D341Med (cell line): Measurements from ENCODE around the gene JPT1.
"Not testable (repeated sequence)": the region's sequence is repeated elsewhere in the genome, so short reads cannot be mapped to it uniquely, and the experiment has no call there.

ENCODE experiments used
- DNase-seq: peaks from one replicate; pipeline ENCODE4 v3.0.0; 2012; ENCODE audit warnings: low spot score

The JPT1 gene

GRCh38 chr17:75154195-75155106 is at the start of gene JPT1:
JPT1 (minus strand) TSS chr17:75154512; CDS start chr17:75154397, 115 bp downstream.
- peak; percentile 100 for DNase-seq

- no peak for DNase-seq
These were observed 45.7 kb upstream of the JPT1 start for GRCh38 chr17:75199886-75200618.

GRCh38 chr17:75194879-75195278 is 40.6 kb upstream of the JPT1 start:
- DNase-seq: no peak

GRCh38 chr17:75191584-75191983 is 37.3 kb upstream of the JPT1 start:
- DNase-seq: no peak

DNA sequence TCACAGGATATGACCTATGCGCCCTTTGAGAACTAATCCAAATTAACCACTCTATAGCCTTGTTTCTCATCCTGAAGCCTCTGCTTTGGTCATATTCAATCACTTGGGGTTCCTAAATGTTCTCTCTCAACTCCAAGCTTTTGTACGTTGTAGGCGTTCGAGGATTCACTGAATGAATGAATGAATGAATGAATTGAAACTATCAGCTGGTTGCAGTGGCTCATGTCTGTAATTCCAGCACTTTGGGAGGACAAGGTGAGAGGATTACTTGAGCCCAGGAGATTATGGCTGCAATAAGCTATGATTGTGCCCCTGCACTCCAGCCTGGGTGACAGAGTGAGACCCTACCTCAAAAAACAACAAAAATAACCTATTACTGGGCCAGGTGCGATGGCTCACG is 34.3 kb upstream of the JPT1 start:
- DNase-seq: no peak

DNA sequence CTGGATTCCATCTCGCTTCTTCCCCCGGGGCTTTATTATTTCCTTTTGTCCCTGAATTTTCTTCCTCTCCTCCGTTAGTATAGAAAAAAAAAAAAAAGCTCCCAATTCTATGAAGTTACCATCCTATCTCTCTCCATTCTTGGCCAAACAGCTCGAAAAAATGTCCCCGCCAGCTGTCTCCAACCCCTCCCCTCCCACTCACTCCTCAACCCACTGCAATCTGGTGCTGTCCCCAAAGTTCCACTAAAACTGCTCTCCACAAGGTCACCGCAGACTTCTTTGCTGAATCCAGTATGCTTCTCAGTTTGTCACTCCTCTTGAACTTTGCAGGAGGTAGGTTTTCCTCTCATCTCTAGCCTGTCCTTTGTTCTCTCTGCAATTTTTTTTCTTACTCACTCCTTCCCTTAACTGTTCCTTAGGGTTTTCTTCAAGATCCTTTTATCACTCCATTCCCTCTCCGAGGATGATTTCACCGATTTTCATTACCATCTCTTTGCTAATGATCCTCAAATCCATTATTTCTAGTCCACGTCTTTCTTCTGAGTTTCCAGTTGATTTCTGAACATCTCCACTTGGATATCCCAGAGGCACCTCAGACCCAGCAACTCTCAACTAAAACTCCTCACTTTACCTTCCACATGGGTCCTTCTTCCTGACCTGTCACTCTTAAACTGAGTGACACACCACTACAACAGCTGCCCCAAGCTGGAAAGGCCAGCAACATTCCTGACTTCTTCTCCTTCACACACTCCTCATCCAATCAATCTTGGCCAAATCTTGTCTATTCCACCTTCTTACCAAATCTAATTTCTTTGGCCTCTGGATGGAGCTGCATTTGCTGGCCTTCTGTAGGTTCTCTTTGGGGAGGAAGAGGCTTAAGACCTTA is 29.9 kb upstream of the JPT1 start:
- DNase-seq: no peak

GRCh38 chr17:75182569-75183436 is 28.5 kb upstream of the JPT1 start, which contains the start of gene SUMO2:
SUMO2 (minus strand) TSS chr17:75182959; CDS start chr17:75182834, 125 bp downstream.
- peak; percentile 100 for DNase-seq

DNA sequence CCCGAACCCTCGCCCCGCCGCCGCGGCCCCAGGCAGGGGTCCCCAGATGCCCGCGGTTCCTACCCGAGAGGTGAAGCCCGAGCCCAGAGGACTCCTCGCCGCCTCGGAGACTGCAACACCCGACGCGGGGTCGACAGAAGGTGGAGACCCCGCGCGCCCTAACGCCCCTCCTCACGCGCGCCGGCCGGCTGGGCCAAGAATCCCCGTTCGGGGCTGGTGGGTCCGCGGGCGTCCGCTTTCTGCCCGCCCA is 27.9 kb upstream of the JPT1 start:
- DNase-seq: no peak

DNA sequence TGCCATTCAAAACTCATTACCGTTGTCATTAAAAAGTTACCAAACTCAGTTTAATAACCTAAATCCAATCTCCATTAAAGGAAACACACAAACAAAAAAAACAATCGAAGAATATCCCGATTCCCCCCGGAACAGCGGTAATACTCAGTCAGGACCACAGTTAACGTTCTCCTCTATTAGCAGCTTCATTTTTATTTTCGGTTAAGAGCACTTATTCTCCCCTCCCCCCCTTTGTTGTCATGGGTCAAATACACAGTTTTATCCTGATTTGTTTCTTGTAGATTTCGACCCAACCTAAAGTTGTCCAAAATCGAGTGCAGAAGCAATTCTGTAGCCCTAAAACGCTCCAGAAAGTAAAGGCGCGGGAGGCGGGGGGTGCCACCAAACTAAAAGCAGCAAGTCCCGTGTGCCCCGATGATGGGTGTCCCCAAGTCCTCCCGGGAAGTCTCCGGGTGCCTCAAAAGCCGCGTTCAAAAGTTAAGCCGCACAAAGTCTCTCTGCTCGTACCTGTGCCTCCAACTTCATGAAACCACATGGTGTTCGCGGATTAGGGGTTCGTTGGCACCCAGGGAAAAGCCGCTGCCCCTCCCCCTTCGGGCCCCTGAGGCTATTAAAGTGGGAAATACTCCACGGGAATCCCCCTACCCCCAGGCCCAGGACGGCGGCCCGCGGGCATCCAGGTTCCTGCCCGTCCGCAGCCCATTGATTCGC is 27.5 kb upstream of the JPT1 start:
- DNase-seq: no peak

DNA sequence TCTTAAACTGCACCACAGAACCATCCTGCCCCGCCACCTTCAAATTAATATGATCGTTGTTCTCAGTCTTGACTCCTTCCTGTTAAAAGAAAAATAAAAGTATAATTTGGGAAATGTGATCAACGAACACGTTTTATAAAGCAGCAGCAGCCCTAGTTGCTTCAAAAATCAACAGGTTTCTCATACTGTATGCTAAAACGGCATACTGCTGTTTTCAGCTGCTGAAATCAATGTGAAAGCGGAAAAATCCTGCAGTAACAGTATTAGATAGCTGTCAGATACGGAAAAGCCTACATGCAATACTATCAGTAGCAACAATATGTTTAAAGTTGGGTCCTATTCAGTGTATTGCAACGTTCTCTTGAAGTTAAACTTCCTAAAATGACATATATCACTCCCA is 26.8 kb upstream of the JPT1 start:
- DNase-seq: no peak

DNA sequence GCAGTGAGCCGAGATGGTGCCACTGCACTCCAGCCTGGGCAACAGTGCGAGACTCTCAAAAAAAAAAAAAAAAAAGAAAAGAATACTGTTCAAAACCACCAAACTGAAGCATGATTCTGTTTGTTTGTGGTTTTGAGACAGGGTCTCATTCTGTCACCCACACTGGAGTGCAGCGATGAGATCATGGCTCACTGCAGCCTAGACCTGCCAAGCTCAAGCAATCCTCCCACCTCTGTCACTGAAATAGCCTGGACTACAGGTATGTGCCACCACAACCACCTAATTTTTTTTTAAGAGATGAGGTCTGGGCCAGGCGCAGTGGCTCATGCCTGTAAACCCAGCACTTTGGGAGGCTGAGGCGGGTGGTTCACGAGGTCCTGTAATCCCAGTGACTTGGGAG is 24.1 kb upstream of the JPT1 start:
- no peak for DNase-seq

GRCh38 chr17:75176625-75177024 is 22.3 kb upstream of the JPT1 start:
- DNase-seq: no peak

DNA sequence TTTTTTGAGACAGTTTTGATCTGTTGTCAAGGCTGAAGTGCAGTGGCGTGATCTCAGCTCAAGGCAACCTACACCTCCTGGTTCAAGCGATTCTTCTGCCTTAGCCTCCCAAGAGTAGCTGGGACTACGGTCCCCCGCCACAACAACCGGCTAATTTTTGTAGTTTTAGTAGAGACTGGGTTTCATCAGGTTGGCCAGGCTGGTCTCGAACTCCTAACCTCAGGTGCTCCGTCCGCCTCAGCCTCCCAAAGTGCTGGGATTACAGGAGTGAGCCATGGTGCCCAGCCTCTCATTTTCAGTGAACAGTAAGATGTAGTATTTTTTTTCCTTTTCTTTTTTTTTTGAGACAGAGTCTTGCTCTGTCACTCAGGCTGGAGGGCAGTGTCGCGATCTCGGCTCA is 20.7 kb upstream of the JPT1 start:
- no peak for DNase-seq

DNA sequence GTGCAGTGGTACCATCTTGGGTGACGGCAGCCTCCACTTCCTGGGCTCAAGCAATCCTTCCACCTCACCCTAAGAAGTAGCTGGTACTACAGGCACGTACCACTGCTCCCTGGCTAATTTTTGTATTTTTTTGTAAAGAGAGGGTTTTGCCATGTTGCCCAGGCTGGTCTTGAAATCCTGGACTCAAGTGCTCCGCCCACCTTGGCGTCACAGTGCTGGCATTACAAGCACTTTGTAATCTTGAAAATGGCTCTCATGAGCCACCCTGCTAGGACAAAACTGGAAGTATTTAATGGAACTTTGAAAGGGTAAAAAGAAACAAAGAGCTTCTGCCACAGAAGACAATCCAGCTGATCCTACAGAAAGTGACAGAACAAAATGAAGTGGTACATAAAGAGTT is 19.2 kb upstream of the JPT1 start:
- no peak for DNase-seq

DNA sequence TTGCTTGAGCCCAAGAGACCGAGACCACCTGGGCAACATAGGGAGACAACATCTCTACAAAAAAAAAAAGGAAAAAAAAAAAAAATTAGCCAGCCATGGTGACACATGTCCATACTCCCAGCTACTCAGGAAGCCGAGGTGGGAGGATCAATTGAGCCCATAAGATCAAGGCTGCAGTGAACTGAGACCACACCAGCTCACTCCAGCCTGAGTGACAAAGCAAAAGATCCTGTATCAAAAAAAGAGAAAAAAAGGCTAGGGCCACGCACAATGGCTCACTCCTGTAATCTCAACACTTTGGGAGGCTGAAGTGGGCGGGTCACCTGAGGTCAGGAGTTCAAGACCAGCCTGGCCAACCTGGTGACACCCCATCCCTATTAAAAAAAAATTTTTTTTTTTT is 14.7 kb upstream of the JPT1 start:
- no peak for DNase-seq

DNA sequence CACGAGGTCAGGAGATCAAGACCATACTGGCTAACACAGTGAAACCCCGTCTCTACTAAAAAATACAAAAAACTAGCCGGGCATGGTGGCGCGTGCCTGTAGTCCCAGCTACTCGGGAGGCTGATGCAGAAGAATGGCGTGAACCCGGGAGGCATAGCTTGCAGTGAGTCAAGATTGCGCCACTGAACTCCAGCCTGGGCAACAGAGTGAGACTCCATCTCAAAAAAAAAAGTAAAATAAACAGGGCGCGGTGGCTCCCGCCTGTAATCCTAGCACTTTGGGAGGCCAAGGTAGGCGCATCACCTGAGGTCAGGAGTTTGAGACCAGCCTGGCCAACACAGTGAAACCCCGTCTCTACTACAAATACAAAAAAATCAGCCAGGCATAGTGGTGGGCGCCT is 10.3 kb upstream of the JPT1 start:
- not testable (repeated sequence) for DNase-seq

DNA sequence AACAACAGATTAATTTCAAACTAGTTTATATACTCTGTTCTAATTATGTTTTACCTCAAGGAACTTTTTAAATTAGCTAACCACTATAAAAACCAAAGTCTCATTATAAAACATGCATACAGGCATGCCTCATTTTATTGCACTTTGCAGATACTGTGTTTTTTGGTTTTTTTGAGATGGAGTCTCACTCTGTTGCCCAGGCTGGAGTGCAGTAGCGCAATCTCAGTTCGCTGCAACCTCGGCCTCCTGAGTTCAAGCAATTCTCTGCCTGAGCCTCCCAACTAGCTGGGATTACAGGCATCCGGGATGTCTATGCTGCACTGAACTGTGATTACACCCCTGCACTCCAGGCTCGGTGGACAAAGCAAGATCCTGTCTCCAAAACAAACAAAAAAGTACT is 8.8 kb upstream of the JPT1 start:
- no peak for DNase-seq

GRCh38 chr17:75160211-75160610 is 5.9 kb upstream of the JPT1 start:
- DNase-seq: no peak

GRCh38 chr17:75159196-75160031 is 5.1 kb upstream of the JPT1 start:
- DNase-seq: no peak

DNA sequence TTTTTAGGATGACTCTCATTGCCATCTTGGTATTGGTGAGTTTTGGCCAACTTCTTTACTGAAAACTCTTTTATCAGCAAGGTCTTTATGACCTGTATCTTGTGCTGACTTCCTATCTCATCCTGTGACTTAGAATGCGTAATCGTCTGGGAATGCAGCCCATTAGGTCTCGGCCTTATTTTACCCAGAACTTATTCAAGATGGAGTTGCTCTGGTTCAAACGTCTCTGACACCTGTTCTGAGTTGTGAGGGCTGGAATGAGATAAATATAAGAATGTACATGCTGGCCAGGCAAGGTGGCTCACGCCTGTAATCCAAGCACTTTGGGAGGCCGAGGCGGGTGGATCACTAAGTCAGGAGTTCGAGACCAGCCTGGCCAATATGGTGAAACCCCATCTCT is 4.2 kb upstream of the JPT1 start:
- not testable (repeated sequence) for DNase-seq
